OCI-LY3 (cell line): Measurements from ENCODE around the gene ZNF219.

Experiments used
- CTCF ChIP-seq: fragments of 200-600, 300-600 bp; sonication (generic); IDR thresholded peaks from 2 replicates; pipeline ENCODE4 v1.5.1; 2014; ENCODE audit warnings: antibody characterized with exemption, low read length, low read depth
- EZH2phosphoT487 ChIP-seq: fragments of 200-600 bp; shearing (Covaris generic); IDR thresholded peaks from 2 replicates; pipeline ENCODE4 v1.6.1; 2018; ENCODE audit warnings: antibody characterized with exemption, mixed run types, low read depth

GRCh38 chr14:21055432-21056117 is 42.9 kb downstream of the ZNF219 start:
- no peak for TF ChIP-seq CTCF
- TF ChIP-seq EZH2phosphoT487 = no peak
